GM12878 (cell line): ENCODE data around the gene ID4. TPM values are rescaled to one million over a fixed set of nuclear protein-coding genes. Genes with fewer than 3 reads are reported as not detected.

ENCODE experiments used
- ATAC-seq: fragments of 200-7000 bp; cut with Tn5 transposase; 3 replicates; pipeline ENCODE4 v1.9.1; 2020; ENCODE audit warnings: mild to moderate bottlenecking, moderate library complexity
- BruUV-seq: library from RNA; stranded (reverse); fragments of 400-500 nt; replicated peaks from 2 replicates; lab custom pipeline; 2021; lab: Mats Ljungman, UMichigan
- CTCF ChIA-PET: fragments of 300-600 bp; sonication (Branson Sonifier 250); formaldehyde crosslinking; extraction: SDS; loops from one replicate; lab custom pipeline; 2021; ENCODE audit warnings: inconsistent platforms; lab: Yijun Ruan, JAX
- POLR2A ChIA-PET: fragments of 350-600 bp; formaldehyde crosslinking; extraction: SDS; loops from one replicate; lab custom pipeline; 2021; ENCODE audit warnings: inconsistent platforms; lab: Charles Lee
- RAD21 ChIA-PET: fragments of 300-600 bp; sonication (Branson Sonifier 250); formaldehyde crosslinking; loops from one replicate; lab custom pipeline; 2023; ENCODE audit warnings: antibody characterized with exemption; ENCODE audit not compliant: unreplicated experiment; lab: Charles Lee
- SMC1A ChIA-PET: fragments of 300-600 bp; sonication (Branson Sonifier 250); formaldehyde crosslinking; loops from one replicate; lab custom pipeline; 2023; ENCODE audit not compliant: unreplicated experiment, uncharacterized antibody; lab: Charles Lee
- DNase-seq: peaks from one replicate; pipeline ENCODE4 v3.0.0-alpha.2; 2011; ENCODE audit warnings: low read depth, low spot score
- FAIRE-seq: peaks from 3 replicates; lab custom pipeline; 2011; peaks lifted over from hg19 to GRCh38; lab: Jason Lieb, UNC
- H2AFZ ChIP-seq: 2 replicates; pipeline ENCODE4 v1.6.0; 2011; ENCODE audit warnings: low read depth, low read length, control low read depth; ENCODE audit not compliant: control insufficient read depth
- H3K27ac ChIP-seq: 2 replicates; pipeline ENCODE4 v1.5.1; 2011; ENCODE audit warnings: control low read depth; ENCODE audit not compliant: control insufficient read depth, insufficient read depth
- H3K27me3 ChIP-seq, 2 experiments: replicated peaks in 1 of 2; 2 replicates each; pipeline versions ENCODE4 v1.6.0 to v1.6.1; 2011; ENCODE audit warnings: low read length in 1 of 2; ENCODE audit not compliant: control insufficient read depth in 2 of 2, insufficient read depth in 2 of 2
- H3K36me3 ChIP-seq, 2 experiments: 2 replicates each; pipeline ENCODE4 v1.5.1; 2011; ENCODE audit warnings: low read length in 1 of 2; ENCODE audit not compliant: control insufficient read depth in 2 of 2, insufficient read depth in 2 of 2
- H3K4me1 ChIP-seq: 2 replicates; pipeline ENCODE4 v1.6.1; 2011; ENCODE audit warnings: mild to moderate bottlenecking, low read length, moderate library complexity, mixed read lengths; ENCODE audit not compliant: control insufficient read depth, insufficient read depth
- H3K4me2 ChIP-seq: 2 replicates; pipeline ENCODE4 v1.6.0; 2011; ENCODE audit warnings: control low read depth; ENCODE audit not compliant: control insufficient read depth, insufficient read depth
- H3K4me3 ChIP-seq: fragments of 200-600 bp; sonication (generic); 2 replicates; pipeline ENCODE4 v1.5.1; 2016
- H3K79me2 ChIP-seq: 2 replicates; pipeline ENCODE4 v1.6.0; 2011; ENCODE audit warnings: low read length; ENCODE audit not compliant: control insufficient read depth, insufficient read depth
- H3K9ac ChIP-seq: 2 replicates; pipeline ENCODE4 v1.8.0; 2011; ENCODE audit warnings: low read length, control low read depth, mixed read lengths; ENCODE audit not compliant: control insufficient read depth, insufficient read depth
- H3K9me3 ChIP-seq: replicated peaks from 3 replicates; pipeline ENCODE4 v1.5.1; 2011; ENCODE audit warnings: mild to moderate bottlenecking, low read length; ENCODE audit not compliant: control insufficient read depth, insufficient read depth
- H4K20me1 ChIP-seq: 2 replicates; pipeline ENCODE4 v1.6.0; 2011; ENCODE audit not compliant: control insufficient read depth, insufficient read depth
- BRCA1 ChIP-seq: IDR thresholded peaks from 2 replicates; pipeline ENCODE4 v1.6.1; 2011; ENCODE audit warnings: low read depth, low read length, improper control_type of control experiment
- IRF4 ChIP-seq: IDR thresholded peaks from 2 replicates; pipeline ENCODE4 v1.6.1; 2011; ENCODE audit warnings: low read depth, low read length
- RAD21 ChIP-seq: IDR thresholded peaks from 2 replicates; pipeline ENCODE4 v1.6.1; 2011; ENCODE audit warnings: mild to moderate bottlenecking, low read depth, low read length, moderate library complexity; ENCODE audit not compliant: insufficient read depth
- SMC3 ChIP-seq: IDR thresholded peaks from 2 replicates; pipeline ENCODE4 v1.6.1; 2011; ENCODE audit warnings: low read length, improper control_type of control experiment, borderline replicate concordance
- STAT3 ChIP-seq: IDR thresholded peaks from 2 replicates; pipeline ENCODE4 v1.6.1; 2011; ENCODE audit warnings: low read depth, low read length, improper control_type of control experiment
- SUPT20H ChIP-seq: IDR thresholded peaks from 2 replicates; pipeline ENCODE4 v1.6.1; 2011; ENCODE audit warnings: low read depth, mild to moderate bottlenecking, low read length, moderate library complexity, borderline replicate concordance; ENCODE audit not compliant: control insufficient read depth
- ZNF622 ChIP-seq: fragments of 450-650 bp; IDR thresholded peaks from 2 replicates; pipeline ENCODE4 v1.6.1; 2017; ENCODE audit warnings: mild to moderate bottlenecking, inconsistent platforms
- ZZZ3 ChIP-seq: IDR thresholded peaks from 2 replicates; pipeline ENCODE4 v1.6.1; 2011; ENCODE audit warnings: low read depth; ENCODE audit not compliant: control insufficient read depth, insufficient read length
- WGBS: methylation state at CpG from one replicate; pipeline ENCODE4 v1.1.6; 2016; ENCODE audit warnings: low lambda C conversion rate; ENCODE audit not compliant: insufficient replicate concordance, insufficient coverage; ENCODE audit errors: missing lambda C conversion rate; 5-methylcytosine and 5-hydroxymethylcytosine counted together
- in situ Hi-C: fragments of 300-500 bp; cut with MboI; formaldehyde crosslinking; loops from 9 replicates; pipeline ENCODE4 v1.14.3; 2018; ENCODE audit warnings: mixed read lengths
- intact Hi-C: fragments of 100-400 bp; cut with micrococcal nuclease; formaldehyde crosslinking; loops from one replicate; pipeline ENCODE4 v1.14.2; 2022; ENCODE audit not compliant: unreplicated experiment
- polyA plus RNA-seq, 11 experiments: library from polyadenylated mRNA; depleted of rRNA in 4 of 11; unstranded in 6 of 11; stranded (reverse) in 5 of 11; fragments of >200 nt; fragmentation: Nextera tagmentation in 4 of 11; fragmentation: Illumina TruSeq in 1 of 11; extraction: Ambion mirVana in 4 of 11; extraction: Trizol in 1 of 11; gene quantifications; 1 replicate in 1 of 11; 2 replicates in 10 of 11; pipeline versions ENCODE4 v1.2.1 to v1.2.3, GENCODE V29; 2011 to 2016; ENCODE audit warnings: inconsistent platforms in 2 of 11, missing spikeins in 2 of 11, low read depth in 1 of 11
- total RNA-seq, 4 experiments: library from RNA; depleted of rRNA in 3 of 4; stranded (reverse); fragments of >200 nt in 3 of 4; fragmentation: Illumina TruSeq in 1 of 4; extraction: Trizol in 1 of 4; gene quantifications; 2 replicates each; pipeline versions ENCODE4 v1.2.1 to v1.2.3, GENCODE V29; 2013 to 2021
- TF ChIP-seq, protein P1 (sequence below): IDR thresholded peaks from 2 replicates; pipeline ENCODE4 v1.6.1; 2012; ENCODE audit warnings: improper control_type of control experiment, low read depth, low read length; ENCODE audit not compliant: insufficient replicate concordance
- TF ChIP-seq, protein P2 (sequence below): fragments of 450-650 bp; IDR thresholded peaks from 2 replicates; pipeline ENCODE4 v1.6.1; 2014; ENCODE audit warnings: mild to moderate bottlenecking
- TF ChIP-seq, protein P3 (sequence below), 3 experiments: IDR thresholded peaks in 2 of 3; conservative IDR thresholded peaks in 1 of 3; 2 replicates each; pipeline ENCODE4 v1.5.1; 2011; ENCODE audit warnings: low read depth in 3 of 3, low read length in 3 of 3, mild to moderate bottlenecking in 3 of 3, control low read depth in 2 of 3, moderate library complexity in 2 of 3, inconsistent platforms in 1 of 3, mixed read lengths in 1 of 3; ENCODE audit not compliant: control insufficient read depth in 2 of 3, insufficient read depth in 1 of 3; ENCODE audit errors: extremely low read depth in 1 of 3
- TF ChIP-seq, protein P4 (sequence below): IDR thresholded peaks from 2 replicates; pipeline ENCODE4 v1.6.1; 2011; ENCODE audit warnings: borderline replicate concordance, low read depth, mild to moderate bottlenecking, moderate library complexity, mixed read lengths, low read length; ENCODE audit not compliant: insufficient read depth; ENCODE audit errors: extremely low read length

The ID4 gene
- total and polyA plus RNA-seq, 10 of the 15 experiments (the other 5 are each of a cell fraction or from before 2014, with no cell fraction given), result 0.09 TPM; not detected in 9

DNA sequence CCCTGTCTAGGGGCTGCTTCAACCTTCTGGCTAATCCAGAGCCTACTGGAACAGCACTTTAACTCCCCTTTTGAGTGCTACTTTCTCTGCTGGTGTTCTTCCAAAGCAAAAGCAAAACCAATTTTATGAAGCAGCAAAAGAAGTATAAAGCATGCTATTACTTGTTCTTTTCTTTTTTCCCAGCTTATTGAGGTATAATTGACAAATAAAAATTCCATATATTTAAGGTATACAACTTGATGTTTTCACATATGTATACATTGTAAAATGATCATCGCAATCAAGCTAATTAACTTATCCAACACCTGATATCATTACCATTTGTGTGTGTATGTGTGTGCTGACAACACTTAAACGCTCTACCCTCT, 14.9 kb downstream of the ID4 start:
- intact Hi-C loops (loop anchor here (10.0 kb wide), 1 partner anchor 857 kb away; no protein-coding TSS in a partner anchor), in situ Hi-C loops (no loop called here)
- no peak overlapping the region for H2AFZ ChIP-seq
- DNase-seq, result no peak
- FAIRE-seq, result no peak
- H3K27ac ChIP-seq, result no peak overlapping the region
- TF ChIP-seq SMC3, result no peak
- no peak for TF ChIP-seq SUPT20H
- TF ChIP-seq, protein P1, sequence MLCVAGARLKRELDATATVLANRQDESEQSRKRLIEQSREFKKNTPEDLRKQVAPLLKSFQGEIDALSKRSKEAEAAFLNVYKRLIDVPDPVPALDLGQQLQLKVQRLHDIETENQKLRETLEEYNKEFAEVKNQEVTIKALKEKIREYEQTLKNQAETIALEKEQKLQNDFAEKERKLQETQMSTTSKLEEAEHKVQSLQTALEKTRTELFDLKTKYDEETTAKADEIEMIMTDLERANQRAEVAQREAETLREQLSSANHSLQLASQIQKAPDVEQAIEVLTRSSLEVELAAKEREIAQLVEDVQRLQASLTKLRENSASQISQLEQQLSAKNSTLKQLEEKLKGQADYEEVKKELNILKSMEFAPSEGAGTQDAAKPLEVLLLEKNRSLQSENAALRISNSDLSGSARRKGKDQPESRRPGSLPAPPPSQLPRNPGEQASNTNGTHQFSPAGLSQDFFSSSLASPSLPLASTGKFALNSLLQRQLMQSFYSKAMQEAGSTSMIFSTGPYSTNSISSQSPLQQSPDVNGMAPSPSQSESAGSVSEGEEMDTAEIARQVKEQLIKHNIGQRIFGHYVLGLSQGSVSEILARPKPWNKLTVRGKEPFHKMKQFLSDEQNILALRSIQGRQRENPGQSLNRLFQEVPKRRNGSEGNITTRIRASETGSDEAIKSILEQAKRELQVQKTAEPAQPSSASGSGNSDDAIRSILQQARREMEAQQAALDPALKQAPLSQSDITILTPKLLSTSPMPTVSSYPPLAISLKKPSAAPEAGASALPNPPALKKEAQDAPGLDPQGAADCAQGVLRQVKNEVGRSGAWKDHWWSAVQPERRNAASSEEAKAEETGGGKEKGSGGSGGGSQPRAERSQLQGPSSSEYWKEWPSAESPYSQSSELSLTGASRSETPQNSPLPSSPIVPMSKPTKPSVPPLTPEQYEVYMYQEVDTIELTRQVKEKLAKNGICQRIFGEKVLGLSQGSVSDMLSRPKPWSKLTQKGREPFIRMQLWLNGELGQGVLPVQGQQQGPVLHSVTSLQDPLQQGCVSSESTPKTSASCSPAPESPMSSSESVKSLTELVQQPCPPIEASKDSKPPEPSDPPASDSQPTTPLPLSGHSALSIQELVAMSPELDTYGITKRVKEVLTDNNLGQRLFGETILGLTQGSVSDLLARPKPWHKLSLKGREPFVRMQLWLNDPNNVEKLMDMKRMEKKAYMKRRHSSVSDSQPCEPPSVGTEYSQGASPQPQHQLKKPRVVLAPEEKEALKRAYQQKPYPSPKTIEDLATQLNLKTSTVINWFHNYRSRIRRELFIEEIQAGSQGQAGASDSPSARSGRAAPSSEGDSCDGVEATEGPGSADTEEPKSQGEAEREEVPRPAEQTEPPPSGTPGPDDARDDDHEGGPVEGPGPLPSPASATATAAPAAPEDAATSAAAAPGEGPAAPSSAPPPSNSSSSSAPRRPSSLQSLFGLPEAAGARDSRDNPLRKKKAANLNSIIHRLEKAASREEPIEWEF, result no peak
- TF ChIP-seq STAT3, result no peak
- TF ChIP-seq BRCA1, result no peak
- TF ChIP-seq IRF4, result no peak
- TF ChIP-seq ZZZ3, result no peak
- no peak for TF ChIP-seq RAD21
- TF ChIP-seq, protein P2, sequence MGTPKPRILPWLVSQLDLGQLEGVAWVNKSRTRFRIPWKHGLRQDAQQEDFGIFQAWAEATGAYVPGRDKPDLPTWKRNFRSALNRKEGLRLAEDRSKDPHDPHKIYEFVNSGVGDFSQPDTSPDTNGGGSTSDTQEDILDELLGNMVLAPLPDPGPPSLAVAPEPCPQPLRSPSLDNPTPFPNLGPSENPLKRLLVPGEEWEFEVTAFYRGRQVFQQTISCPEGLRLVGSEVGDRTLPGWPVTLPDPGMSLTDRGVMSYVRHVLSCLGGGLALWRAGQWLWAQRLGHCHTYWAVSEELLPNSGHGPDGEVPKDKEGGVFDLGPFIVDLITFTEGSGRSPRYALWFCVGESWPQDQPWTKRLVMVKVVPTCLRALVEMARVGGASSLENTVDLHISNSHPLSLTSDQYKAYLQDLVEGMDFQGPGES, result no peak
- TF ChIP-seq, protein P3, sequence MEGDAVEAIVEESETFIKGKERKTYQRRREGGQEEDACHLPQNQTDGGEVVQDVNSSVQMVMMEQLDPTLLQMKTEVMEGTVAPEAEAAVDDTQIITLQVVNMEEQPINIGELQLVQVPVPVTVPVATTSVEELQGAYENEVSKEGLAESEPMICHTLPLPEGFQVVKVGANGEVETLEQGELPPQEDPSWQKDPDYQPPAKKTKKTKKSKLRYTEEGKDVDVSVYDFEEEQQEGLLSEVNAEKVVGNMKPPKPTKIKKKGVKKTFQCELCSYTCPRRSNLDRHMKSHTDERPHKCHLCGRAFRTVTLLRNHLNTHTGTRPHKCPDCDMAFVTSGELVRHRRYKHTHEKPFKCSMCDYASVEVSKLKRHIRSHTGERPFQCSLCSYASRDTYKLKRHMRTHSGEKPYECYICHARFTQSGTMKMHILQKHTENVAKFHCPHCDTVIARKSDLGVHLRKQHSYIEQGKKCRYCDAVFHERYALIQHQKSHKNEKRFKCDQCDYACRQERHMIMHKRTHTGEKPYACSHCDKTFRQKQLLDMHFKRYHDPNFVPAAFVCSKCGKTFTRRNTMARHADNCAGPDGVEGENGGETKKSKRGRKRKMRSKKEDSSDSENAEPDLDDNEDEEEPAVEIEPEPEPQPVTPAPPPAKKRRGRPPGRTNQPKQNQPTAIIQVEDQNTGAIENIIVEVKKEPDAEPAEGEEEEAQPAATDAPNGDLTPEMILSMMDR (IDR thresholded peaks at IDR 0.05 in 2 of 3, conservative IDR thresholded peaks at IDR 0.05 in 1 of 3; ENCODE audit: control insufficient read depth in 2 of 3, extremely low read depth in 1 of 3, insufficient read depth in 1 of 3, low read depth in 3 of 3, low read length in 3 of 3), result no peak
- TF ChIP-seq, protein P4, sequence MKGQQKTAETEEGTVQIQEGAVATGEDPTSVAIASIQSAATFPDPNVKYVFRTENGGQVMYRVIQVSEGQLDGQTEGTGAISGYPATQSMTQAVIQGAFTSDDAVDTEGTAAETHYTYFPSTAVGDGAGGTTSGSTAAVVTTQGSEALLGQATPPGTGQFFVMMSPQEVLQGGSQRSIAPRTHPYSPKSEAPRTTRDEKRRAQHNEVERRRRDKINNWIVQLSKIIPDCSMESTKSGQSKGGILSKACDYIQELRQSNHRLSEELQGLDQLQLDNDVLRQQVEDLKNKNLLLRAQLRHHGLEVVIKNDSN, result no peak
- no peak for TF ChIP-seq ZNF622
- TF ChIP-seq, all 136 proteins: peak for 0
- H3K36me3 ChIP-seq, result no peaks in the 10 kb centered on the region
- H3K9me3 ChIP-seq, result no peaks in the 10 kb centered on the region
- ChIA-PET POLR2A (no interaction called here), SMC1A (no interaction called here), RAD21 (no interaction called here), CTCF (interaction anchor here (0.9 kb wide), 1 partner anchor 862 kb away, joined by 3 read pairs; no protein-coding TSS in a partner anchor)
- H3K4me2 ChIP-seq, result no peak overlapping the region
- BruUV-seq, result no TSS peak
- H3K79me2 ChIP-seq, result no peaks in the 10 kb centered on the region
- 16% methylated on average over 2 of the region's 2 CpGs for WGBS
- no peaks in the 10 kb centered on the region for H4K20me1 ChIP-seq
- no peak for ATAC-seq
- H3K4me3 ChIP-seq, result no peak overlapping the region
- H3K9ac ChIP-seq, result no peak overlapping the region
- no peaks in the 10 kb centered on the region for H3K4me1 ChIP-seq
- no peaks in the 10 kb centered on the region for H3K27me3 ChIP-seq
